Measurements from ENCODE around the gene KCNAB2.

KCNAB2 gene

GRCh38 chr1:6087958-6088357, 42.3 kb downstream of the KCNAB2 start:
- no peak for DNase-seq
- in situ Hi-C loops (cut with HindIII; ENCODE audit: low pct_ligation_motif_present, low pct_unique_long_range_greater_than_20kb, low sequenced_read_pairs) = no loop called here

- in situ Hi-C loops (cut with HindIII; ENCODE audit: low pct_ligation_motif_present, low pct_unique_long_range_greater_than_20kb, low sequenced_read_pairs) = no loop called here
Observed at GRCh38 chr1:6088956-6089355, 43.3 kb downstream of the KCNAB2 start.

GRCh38 chr1:6090288-6090687, 44.6 kb downstream of the KCNAB2 start:
- in situ Hi-C loops (cut with HindIII; ENCODE audit: low pct_ligation_motif_present, low pct_unique_long_range_greater_than_20kb, low sequenced_read_pairs) = no loop called here

More at GRCh38 chr1:6088956-6089355, 43.3 kb downstream of the KCNAB2 start:
- DNase-seq = no peak

GRCh38 chr1:6090996-6091822, 45.5 kb downstream of the KCNAB2 start:
- in situ Hi-C loops (cut with HindIII; ENCODE audit: low pct_ligation_motif_present, low pct_unique_long_range_greater_than_20kb, low sequenced_read_pairs) = no loop called here
- no peak for DNase-seq

More at GRCh38 chr1:6090288-6090687, 44.6 kb downstream of the KCNAB2 start:
- DNase-seq = no peak

- in situ Hi-C loops (cut with HindIII; ENCODE audit: low pct_ligation_motif_present, low pct_unique_long_range_greater_than_20kb, low sequenced_read_pairs) = no loop called here
- DNase-seq = no peak
Observed at GRCh38 chr1:6091823-6092109, 46.1 kb downstream of the KCNAB2 start.

- in situ Hi-C loops (cut with HindIII; ENCODE audit: low pct_ligation_motif_present, low pct_unique_long_range_greater_than_20kb, low sequenced_read_pairs) = no loop called here
- DNase-seq = no peak
Observed at GRCh38 chr1:6092211-6092610, 46.5 kb downstream of the KCNAB2 start.

GRCh38 chr1:6093071-6093470, 47.4 kb downstream of the KCNAB2 start:
- no peak for DNase-seq
- in situ Hi-C loops (cut with HindIII; ENCODE audit: low pct_ligation_motif_present, low pct_unique_long_range_greater_than_20kb, low sequenced_read_pairs) = no loop called here

- in situ Hi-C loops (cut with HindIII; ENCODE audit: low pct_ligation_motif_present, low pct_unique_long_range_greater_than_20kb, low sequenced_read_pairs) = no loop called here
- no peak for DNase-seq
Observed at GRCh38 chr1:6093611-6094010, 47.9 kb downstream of the KCNAB2 start.

GRCh38 chr1:6094246-6094645, 48.6 kb downstream of the KCNAB2 start:
- DNase-seq = no peak
- in situ Hi-C loops (cut with HindIII; ENCODE audit: low pct_ligation_motif_present, low pct_unique_long_range_greater_than_20kb, low sequenced_read_pairs) = no loop called here

GRCh38 chr1:6094801-6095505, 49.3 kb downstream of the KCNAB2 start:
- in situ Hi-C loops (cut with HindIII; ENCODE audit: low pct_ligation_motif_present, low pct_unique_long_range_greater_than_20kb, low sequenced_read_pairs) = no loop called here
- no peak for DNase-seq

- in situ Hi-C loops (cut with HindIII; ENCODE audit: low pct_ligation_motif_present, low pct_unique_long_range_greater_than_20kb, low sequenced_read_pairs) = no loop called here
- DNase-seq = no peak
Observed at GRCh38 chr1:6095511-6096242, 50.0 kb downstream of the KCNAB2 start.

GRCh38 chr1:6096243-6097116, 50.8 kb downstream of the KCNAB2 start:
- no peak for DNase-seq
- in situ Hi-C loops (cut with HindIII; ENCODE audit: low pct_ligation_motif_present, low pct_unique_long_range_greater_than_20kb, low sequenced_read_pairs) = no loop called here

- in situ Hi-C loops (cut with HindIII; ENCODE audit: low pct_ligation_motif_present, low pct_unique_long_range_greater_than_20kb, low sequenced_read_pairs) = no loop called here
Observed at GRCh38 chr1:6097117-6097595, 51.5 kb downstream of the KCNAB2 start.

GRCh38 chr1:6097824-6098223, 52.1 kb downstream of the KCNAB2 start:
- in situ Hi-C loops (cut with HindIII; ENCODE audit: low pct_ligation_motif_present, low pct_unique_long_range_greater_than_20kb, low sequenced_read_pairs) = no loop called here
- DNase-seq = no peak

More at GRCh38 chr1:6097117-6097595, 51.5 kb downstream of the KCNAB2 start:
- no peak for DNase-seq

- in situ Hi-C loops (cut with HindIII; ENCODE audit: low pct_ligation_motif_present, low pct_unique_long_range_greater_than_20kb, low sequenced_read_pairs) = no loop called here
- DNase-seq = no peak
Observed at GRCh38 chr1:6098303-6099215, 52.9 kb downstream of the KCNAB2 start.

GRCh38 chr1:6099297-6099696, 53.6 kb downstream of the KCNAB2 start:
- DNase-seq = no peak
- in situ Hi-C loops (cut with HindIII; ENCODE audit: low pct_ligation_motif_present, low pct_unique_long_range_greater_than_20kb, low sequenced_read_pairs) = no loop called here

All from ACHN (cell line).